ENCODE data around the gene FKBP1B. TPM values are rescaled to one million over a fixed set of nuclear protein-coding genes. Genes with fewer than 3 reads are reported as not detected.

FKBP1B gene
- total RNA-seq, 1 experiment from 2014 or later = 59.7 TPM

GRCh38 chr2:24050041-24050979 lies 769 bp downstream of the FKBP1B start:
- H3K4ac ChIP-seq (ENCODE audit: low read depth, low read length) = no peak overlapping the region
- no peaks in the 10 kb centered on the region for H3K27me3 Mint-ChIP-seq (ENCODE audit: low read depth)
- 0 out of 2 replicates have a peak, but pooled peaks cover 1% of the 10 kb centered on the region for H3K4me1 ChIP-seq (ENCODE audit: insufficient read depth, low read length)
- no peak overlapping the region for H3K56ac ChIP-seq (ENCODE audit: insufficient read length, low read depth, low read length)
- H3K14ac ChIP-seq (ENCODE audit: insufficient read depth, low read length) = no peak overlapping the region
- no peaks in the 10 kb centered on the region for H3K79me1 ChIP-seq (ENCODE audit: insufficient read depth, low read depth, low read length, poor library complexity, severe bottlenecking)
- H3K27me3 ChIP-seq (ENCODE audit: insufficient read depth, low read length) = no peaks in the 10 kb centered on the region
- H3K9me3 Mint-ChIP-seq = no peaks in the 10 kb centered on the region
- H4K91ac ChIP-seq (ENCODE audit: insufficient read length, low read depth, low read length) = no peak overlapping the region
- H2BK15ac ChIP-seq (ENCODE audit: low read depth, low read length) = no peak overlapping the region
- H3K23ac ChIP-seq (ENCODE audit: insufficient read length, low read depth, low read length) = no peak overlapping the region
- H3K9ac ChIP-seq (ENCODE audit: extremely low read depth, insufficient read length, low read length) = peak overlapping the region; percentile 26
- WGBS (ENCODE audit: extremely low coverage, insufficient read length, low lambda C conversion rate) = no CpG with 5 or more reads among the region's 47 CpGs
- H3K27ac ChIP-seq (ENCODE audit: insufficient read length, low read depth, low read length) = no peak overlapping the region
- H4K20me1 ChIP-seq (ENCODE audit: control insufficient read depth, insufficient read depth, insufficient read length) = peaks cover 5% of the 10 kb centered on the region
- no peak overlapping the region for H4K8ac ChIP-seq (replicated peaks; ENCODE audit: insufficient read length, low read depth, low read length)
- H3K27ac Mint-ChIP-seq = peak overlapping the region in 1 of 3 experiments; percentile 18; a peak in 1 of 7 replicates
- peaks cover 9% of the 10 kb centered on the region for H3K23me2 ChIP-seq (ENCODE audit: insufficient read length, low read depth, low read length, poor library complexity, severe bottlenecking)
- H3K36me3 Mint-ChIP-seq (ENCODE audit: insufficient read depth in 1 of 3, low read depth in 3 of 3) = peaks cover 9 to 11% (median 10%) of the 10 kb centered on the region in 3 experiments; a peak in 6 of 7 replicates
- H3K9me3 ChIP-seq (ENCODE audit: control insufficient read depth, low read depth, low read length) = no peaks in the 10 kb centered on the region
- H3K4me3 Mint-ChIP-seq = no peak overlapping the region
- H2BK20ac ChIP-seq (ENCODE audit: low read depth, low read length, poor library complexity, severe bottlenecking) = no peak overlapping the region
- peak; percentile 41 for DNase-seq
- no peak overlapping the region for H2BK12ac ChIP-seq (ENCODE audit: insufficient read length, low read depth, low read length)
- H3K79me2 ChIP-seq (ENCODE audit: insufficient read depth, low read length) = peaks cover 2% of the 10 kb centered on the region; the same call in 1 of the 2 replicates
- H2BK120ac ChIP-seq (ENCODE audit: low read depth, low read length, poor library complexity, severe bottlenecking) = no peak overlapping the region
- no peak overlapping the region for H3K18ac ChIP-seq (ENCODE audit: insufficient read length, low read depth, low read length)
- no peak for TF ChIP-seq CTCF (conservative IDR thresholded peaks at IDR 0.05)
- H3T11ph ChIP-seq (ENCODE audit: low read length) = no peak overlapping the region
- H2BK5ac ChIP-seq (ENCODE audit: insufficient read length, low read length) = no peak overlapping the region
- H2AFZ ChIP-seq (ENCODE audit: low read length) = no peak overlapping the region
- H3K4me2 ChIP-seq (ENCODE audit: insufficient read depth, insufficient read length, low read length) = peak overlapping the region; percentile 68
- H4K5ac ChIP-seq (ENCODE audit: insufficient read length, low read depth, low read length) = no peak overlapping the region
- no peak overlapping the region for H2AK5ac ChIP-seq (ENCODE audit: insufficient read length, low read length)
- H3K4me1 Mint-ChIP-seq = peaks cover 15 to 19% of the 10 kb centered on the region in 2 experiments
